Measurements from ENCODE around the gene PTTG1IP. TPM values are rescaled to one million over a fixed set of nuclear protein-coding genes. Genes with fewer than 3 reads are reported as not detected.

The PTTG1IP gene
- total and polyA plus RNA-seq, 2 of the 13 experiments (the other 11 are each of a cell fraction or from before 2014, with no cell fraction given) = 161 to 700 TPM

GRCh38 chr21:44878053-44878982 lies 4.8 kb upstream of the PTTG1IP start (continued):
- peak; percentile 92 for TF ChIP-seq RXRB (CRISPR knock-in tag; IDR thresholded peaks at IDR 0.05; ENCODE audit: borderline replicate concordance)
- TF ChIP-seq MAFK (conservative IDR thresholded peaks at IDR 0.05 in 1 of 2, IDR thresholded peaks at IDR 0.05 in 1 of 2; ENCODE audit: low read length in 2 of 2) = no peak
- TF ChIP-seq ESRRA (CRISPR knock-in tag; IDR thresholded peaks at IDR 0.05; ENCODE audit: low read depth) = peak; percentile 86
- no peak for TF ChIP-seq FOXM1 (CRISPR knock-in tag; IDR thresholded peaks at IDR 0.05)
- no peak for TF ChIP-seq ZNF720 (CRISPR knock-in tag; IDR thresholded peaks at IDR 0.05)
- no peak for TF ChIP-seq ZFP37 (CRISPR knock-in tag; IDR thresholded peaks at IDR 0.05; ENCODE audit: borderline replicate concordance)
- TF ChIP-seq, protein P1, sequence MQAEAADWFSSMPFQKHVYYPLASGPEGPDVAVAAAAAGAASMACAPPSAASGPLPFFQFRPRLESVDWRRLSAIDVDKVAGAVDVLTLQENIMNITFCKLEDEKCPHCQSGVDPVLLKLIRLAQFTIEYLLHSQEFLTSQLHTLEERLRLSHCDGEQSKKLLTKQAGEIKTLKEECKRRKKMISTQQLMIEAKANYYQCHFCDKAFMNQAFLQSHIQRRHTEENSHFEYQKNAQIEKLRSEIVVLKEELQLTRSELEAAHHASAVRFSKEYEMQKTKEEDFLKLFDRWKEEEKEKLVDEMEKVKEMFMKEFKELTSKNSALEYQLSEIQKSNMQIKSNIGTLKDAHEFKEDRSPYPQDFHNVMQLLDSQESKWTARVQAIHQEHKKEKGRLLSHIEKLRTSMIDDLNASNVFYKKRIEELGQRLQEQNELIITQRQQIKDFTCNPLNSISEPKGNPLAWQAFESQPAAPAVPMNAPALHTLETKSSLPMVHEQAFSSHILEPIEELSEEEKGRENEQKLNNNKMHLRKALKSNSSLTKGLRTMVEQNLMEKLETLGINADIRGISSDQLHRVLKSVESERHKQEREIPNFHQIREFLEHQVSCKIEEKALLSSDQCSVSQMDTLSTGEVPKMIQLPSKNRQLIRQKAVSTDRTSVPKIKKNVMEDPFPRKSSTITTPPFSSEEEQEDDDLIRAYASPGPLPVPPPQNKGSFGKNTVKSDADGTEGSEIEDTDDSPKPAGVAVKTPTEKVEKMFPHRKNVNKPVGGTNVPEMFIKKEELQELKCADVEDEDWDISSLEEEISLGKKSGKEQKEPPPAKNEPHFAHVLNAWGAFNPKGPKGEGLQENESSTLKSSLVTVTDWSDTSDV (CRISPR knock-in tag; IDR thresholded peaks at IDR 0.05) = no peak
- peak; percentile 47; the same call in 1 of the 2 replicates for TF ChIP-seq MEF2D (CRISPR knock-in tag; IDR thresholded peaks at IDR 0.05)
- TF ChIP-seq CC2D1A (CRISPR knock-in tag; IDR thresholded peaks at IDR 0.05) = no peak
- no peak for TF ChIP-seq REST (IDR thresholded peaks at IDR 0.05; ENCODE audit: borderline replicate concordance in 1 of 2, low read depth in 1 of 2, low read length in 2 of 2)
- TF ChIP-seq, protein P2, sequence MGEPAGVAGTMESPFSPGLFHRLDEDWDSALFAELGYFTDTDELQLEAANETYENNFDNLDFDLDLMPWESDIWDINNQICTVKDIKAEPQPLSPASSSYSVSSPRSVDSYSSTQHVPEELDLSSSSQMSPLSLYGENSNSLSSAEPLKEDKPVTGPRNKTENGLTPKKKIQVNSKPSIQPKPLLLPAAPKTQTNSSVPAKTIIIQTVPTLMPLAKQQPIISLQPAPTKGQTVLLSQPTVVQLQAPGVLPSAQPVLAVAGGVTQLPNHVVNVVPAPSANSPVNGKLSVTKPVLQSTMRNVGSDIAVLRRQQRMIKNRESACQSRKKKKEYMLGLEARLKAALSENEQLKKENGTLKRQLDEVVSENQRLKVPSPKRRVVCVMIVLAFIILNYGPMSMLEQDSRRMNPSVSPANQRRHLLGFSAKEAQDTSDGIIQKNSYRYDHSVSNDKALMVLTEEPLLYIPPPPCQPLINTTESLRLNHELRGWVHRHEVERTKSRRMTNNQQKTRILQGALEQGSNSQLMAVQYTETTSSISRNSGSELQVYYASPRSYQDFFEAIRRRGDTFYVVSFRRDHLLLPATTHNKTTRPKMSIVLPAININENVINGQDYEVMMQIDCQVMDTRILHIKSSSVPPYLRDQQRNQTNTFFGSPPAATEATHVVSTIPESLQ (CRISPR knock-in tag; conservative IDR thresholded peaks at IDR 0.05) = 0 out of 2 replicates have a peak, but pooled peaks have one; percentile 37
- no peak for TF ChIP-seq ZNF703 (CRISPR knock-in tag; IDR thresholded peaks at IDR 0.05; ENCODE audit: borderline replicate concordance)
- TF ChIP-seq ZBTB37 (CRISPR knock-in tag; IDR thresholded peaks at IDR 0.05) = 0 out of 2 replicates have a peak, but pooled peaks have one; percentile 16
- peak; percentile 96 for TF ChIP-seq PPARG (CRISPR knock-in tag; conservative IDR thresholded peaks at IDR 0.05)
- no peak for TF ChIP-seq NFE2 (CRISPR knock-in tag; IDR thresholded peaks at IDR 0.05)
- no peak for TF ChIP-seq ZNF232 (CRISPR knock-in tag; IDR thresholded peaks at IDR 0.05; ENCODE audit: borderline replicate concordance)
- TF ChIP-seq XBP1 (CRISPR knock-in tag; IDR thresholded peaks at IDR 0.05) = no peak
- TF ChIP-seq GPN1 (CRISPR knock-in tag; IDR thresholded peaks at IDR 0.05; ENCODE audit: borderline replicate concordance) = no peak

Data from HepG2 (cell line).